Measurements from ENCODE around the gene DPH3.

DPH3 gene

GRCh38 chr3:16280671-16281070, 15.9 kb upstream of the DPH3 start:
- no peak for TF ChIP-seq CTCF (conservative IDR thresholded peaks at IDR 0.05)
- TF ChIP-seq ZFX (IDR thresholded peaks at IDR 0.05) = no peak

GRCh38 chr3:16279010-16279801, 14.5 kb upstream of the DPH3 start:
- no peak for TF ChIP-seq CTCF (conservative IDR thresholded peaks at IDR 0.05)
- TF ChIP-seq ZFX (IDR thresholded peaks at IDR 0.05) = no peak
- H3K27ac ChIP-seq = no peak overlapping the region

More at GRCh38 chr3:16280671-16281070, 15.9 kb upstream of the DPH3 start:
- H3K27ac ChIP-seq = no peak overlapping the region

GRCh38 chr3:16277471-16277870, 12.7 kb upstream of the DPH3 start:
- TF ChIP-seq ZFX (IDR thresholded peaks at IDR 0.05) = no peak
- no peak overlapping the region for H3K27ac ChIP-seq

GRCh38 chr3:16273867-16274266, 9.1 kb upstream of the DPH3 start:
- no peak for TF ChIP-seq ZFX (IDR thresholded peaks at IDR 0.05)
- TF ChIP-seq CTCF (conservative IDR thresholded peaks at IDR 0.05) = no peak

GRCh38 chr3:16272588-16272987, 7.8 kb upstream of the DPH3 start:
- H3K27ac ChIP-seq = no peak overlapping the region
- TF ChIP-seq CTCF (conservative IDR thresholded peaks at IDR 0.05) (no peak), ZFX (IDR thresholded peaks at IDR 0.05) (no peak)

More at GRCh38 chr3:16273867-16274266, 9.1 kb upstream of the DPH3 start:
- H3K27ac ChIP-seq = no peak overlapping the region

- H3K27ac ChIP-seq = no peak overlapping the region
- no peak for TF ChIP-seq ZFX (IDR thresholded peaks at IDR 0.05)
- TF ChIP-seq CTCF (conservative IDR thresholded peaks at IDR 0.05) = no peak
Measured at GRCh38 chr3:16270855-16271254, 6.1 kb upstream of the DPH3 start.

GRCh38 chr3:16266714-16267113, 2.0 kb upstream of the DPH3 start:
- no peak overlapping the region for H3K27ac ChIP-seq
- TF ChIP-seq CTCF (conservative IDR thresholded peaks at IDR 0.05) (no peak), ZFX (IDR thresholded peaks at IDR 0.05) (no peak)

GRCh38 chr3:16265455-16265786, 678 bp upstream of the DPH3 start:
- peak overlapping the region; percentile 89 for H3K27ac ChIP-seq
- TF ChIP-seq CTCF (conservative IDR thresholded peaks at IDR 0.05) (no peak), ZFX (IDR thresholded peaks at IDR 0.05) (no peak)
